Gastroesophageal sphincter (tissue), 3 donors: ENCODE measurements around the gene PTCH2.

Experiments used
- CTCF ChIP-seq, 4 experiments: fragments of 200-600 bp in 2 of 4; fragments of 450-650 bp in 2 of 4; sonication (generic) in 1 of 4; IDR thresholded peaks; one replicate each; pipeline ENCODE4 v1.5.1; 2017 to 2019; ENCODE audit warnings: antibody characterized with exemption in 4 of 4, mild to moderate bottlenecking in 2 of 4, moderate library complexity in 2 of 4
- POLR2A ChIP-seq, 2 donors: fragments of 450-650 bp; IDR thresholded peaks; one replicate each; pipeline ENCODE4 v1.6.1; 2017; ENCODE audit warnings: antibody characterized with exemption in 2 of 2, mild to moderate bottlenecking in 2 of 2, moderate library complexity in 1 of 2
- POLR2AphosphoS5 ChIP-seq: sonication (generic); formaldehyde crosslinking; IDR thresholded peaks from one replicate; pipeline ENCODE4 v1.6.1; 2017; ENCODE audit warnings: antibody characterized with exemption

GRCh38 chr1:44848456-44849181 is 5.6 kb upstream of the PTCH2 start:
- TF ChIP-seq CTCF (IDR thresholded peaks at IDR 0.05) = no peak
- TF ChIP-seq POLR2A (IDR thresholded peaks at IDR 0.05) = no peak
- TF ChIP-seq POLR2AphosphoS5 = no peak
